Trophoblast cell (in vitro differentiated cells and primary cell): ENCODE data around the gene RBM8A.
A peak's percentile ranks its signal among the peaks of the same experiment; 100 is the strongest.

Source experiments
- DNase-seq, 2 donors: peaks; one replicate each; pipeline ENCODE4 v3.0.0-alpha.2; 2016
- H2AFZ ChIP-seq: 2 replicates; pipeline ENCODE4 v1.6.1; 2013; ENCODE audit warnings: low read length, moderate library complexity, mild to moderate bottlenecking; ENCODE audit not compliant: insufficient read depth, poor library complexity
- H2AK5ac ChIP-seq: 2 replicates; pipeline ENCODE4 v1.6.1; 2013; ENCODE audit warnings: mild to moderate bottlenecking, low read length
- H2BK120ac ChIP-seq: 2 replicates; pipeline ENCODE4 v1.6.1; 2013; ENCODE audit warnings: low read length, mild to moderate bottlenecking, moderate library complexity; ENCODE audit not compliant: insufficient read depth, poor library complexity
- H2BK12ac ChIP-seq: 2 replicates; pipeline ENCODE4 v1.6.1; 2013; ENCODE audit warnings: mild to moderate bottlenecking, low read length, moderate library complexity
- H2BK5ac ChIP-seq: 2 replicates; pipeline ENCODE4 v1.6.1; 2013; ENCODE audit warnings: low read length, low read depth, moderate library complexity, mild to moderate bottlenecking; ENCODE audit not compliant: poor library complexity
- H3K14ac ChIP-seq: 2 replicates; pipeline ENCODE4 v1.6.1; 2013; ENCODE audit warnings: mild to moderate bottlenecking, low read length
- H3K18ac ChIP-seq: 2 replicates; pipeline ENCODE4 v1.6.1; 2013; ENCODE audit warnings: mild to moderate bottlenecking, low read length
- H3K23ac ChIP-seq: 2 replicates; pipeline ENCODE4 v1.6.1; 2013; ENCODE audit warnings: low read length
- H3K27ac ChIP-seq: 2 replicates; pipeline ENCODE4 v1.5.1; 2013; ENCODE audit warnings: low read depth, mild to moderate bottlenecking, inconsistent platforms, low read length, moderate library complexity
- H3K27me3 ChIP-seq: 2 replicates; pipeline ENCODE4 v1.6.1; 2013; ENCODE audit warnings: inconsistent platforms, mild to moderate bottlenecking, low read length, moderate library complexity; ENCODE audit not compliant: insufficient read depth
- H3K36me3 ChIP-seq, 2 experiments: 1 replicate in 1 of 2; 2 replicates in 1 of 2; pipeline ENCODE4 v1.6.1; 2013; ENCODE audit warnings: low read length in 2 of 2, mild to moderate bottlenecking in 2 of 2, moderate library complexity in 1 of 2; ENCODE audit not compliant: insufficient read depth in 2 of 2, control insufficient read depth in 1 of 2
- H3K4ac ChIP-seq: 2 replicates; pipeline ENCODE4 v1.6.1; 2013; ENCODE audit warnings: low read depth, mild to moderate bottlenecking, low read length, moderate library complexity
- H3K4me1 ChIP-seq, 2 experiments: 1 replicate in 1 of 2; 2 replicates in 1 of 2; pipeline ENCODE4 v1.6.1; 2013; ENCODE audit warnings: low read length in 2 of 2, mild to moderate bottlenecking in 2 of 2, moderate library complexity in 1 of 2; ENCODE audit not compliant: insufficient read depth in 2 of 2, control insufficient read depth in 1 of 2
- H3K4me2 ChIP-seq: 2 replicates; pipeline ENCODE4 v1.6.1; 2013; ENCODE audit warnings: inconsistent platforms, mild to moderate bottlenecking, low read length, moderate library complexity
- H3K4me3 ChIP-seq: 2 replicates; pipeline ENCODE4 v1.5.1; 2013; ENCODE audit warnings: mild to moderate bottlenecking, low read depth, low read length, inconsistent platforms
- H3K79me1 ChIP-seq: one replicate; pipeline ENCODE4 v1.6.1; 2013; ENCODE audit warnings: low read length
- H3K79me2 ChIP-seq: 2 replicates; pipeline ENCODE4 v1.6.1; 2013; ENCODE audit warnings: low read length, mild to moderate bottlenecking; ENCODE audit not compliant: control insufficient read depth, insufficient read depth, poor library complexity
- H3K9ac ChIP-seq: 2 replicates; pipeline ENCODE4 v1.6.1; 2013; ENCODE audit warnings: mild to moderate bottlenecking, low read length
- H3K9me3 ChIP-seq: 2 replicates; pipeline ENCODE4 v1.6.1; 2013; ENCODE audit warnings: low read depth, mild to moderate bottlenecking, control low read depth, inconsistent platforms, low read length; ENCODE audit not compliant: insufficient read depth
- H4K12ac ChIP-seq: 2 replicates; pipeline ENCODE4 v1.6.1; 2013; ENCODE audit warnings: low read depth, mild to moderate bottlenecking, low read length, moderate library complexity
- H4K8ac ChIP-seq: 2 replicates; pipeline ENCODE4 v1.6.1; 2013; ENCODE audit warnings: low read depth, mild to moderate bottlenecking, low read length, moderate library complexity
- H4K91ac ChIP-seq: one replicate; pipeline ENCODE4 v1.6.1; 2013; ENCODE audit warnings: low read depth, mild to moderate bottlenecking, low read length, moderate library complexity
- WGBS: extraction: QIAGEN DNeasy Blood & Tissue Kit; methylation state at CpG from one replicate; pipeline ENCODE4 v1.1.7; 2013; ENCODE audit warnings: missing lambda C conversion rate; ENCODE audit not compliant: insufficient read length, insufficient coverage; ENCODE audit errors: extremely low coverage; 5-methylcytosine and 5-hydroxymethylcytosine counted together

Gene RBM8A

GRCh38 chr1:145960468-145961108 lies 33.3 kb upstream of the RBM8A start:
- H3K4ac ChIP-seq = no peak overlapping the region
- peaks cover 2% of the 10 kb centered on the region for H3K9me3 ChIP-seq
- peaks cover 44% of the 10 kb centered on the region for H3K27me3 ChIP-seq
- H2AK5ac ChIP-seq = no peak overlapping the region
- H3K23ac ChIP-seq = no peak overlapping the region
- no peak overlapping the region for H4K12ac ChIP-seq
- peak; percentile 56 to 72 for DNase-seq
- no peak overlapping the region for H3K18ac ChIP-seq
- H3K4me3 ChIP-seq = peak overlapping the region; percentile 77
- H2BK120ac ChIP-seq = no peak overlapping the region
- H3K14ac ChIP-seq = no peak overlapping the region
- H2BK12ac ChIP-seq = no peak overlapping the region
- peaks cover 16 to 26% of the 10 kb centered on the region in 2 experiments for H3K4me1 ChIP-seq
- H2AFZ ChIP-seq = peak overlapping the region; percentile 77
- peak overlapping the region; percentile 94 for H3K4me2 ChIP-seq
- peaks cover 6% of the 10 kb centered on the region for H3K79me1 ChIP-seq
- no peak overlapping the region for H3K27ac ChIP-seq
- H4K8ac ChIP-seq = peak overlapping the region; percentile 48
- H3K9ac ChIP-seq = peak overlapping the region; percentile 70
- whole genome bisulfite sequencing = no CpG with 5 or more reads among the region's 44 CpGs
- no peaks in the 10 kb centered on the region for H3K36me3 ChIP-seq
- no peak overlapping the region for H2BK5ac ChIP-seq
- no peak overlapping the region for H4K91ac ChIP-seq
- H3K79me2 ChIP-seq = no peaks in the 10 kb centered on the region

- Histone ChIP-seq H3K27me3 (peaks cover 45% of the 10 kb centered on the region), H3K18ac (no peak overlapping the region), H2BK5ac (no peak overlapping the region), H3K4me1 (peaks cover 16 to 26% of the 10 kb centered on the region in 2 experiments), H3K4me2 (peak overlapping the region; percentile 94), H2AFZ (peak overlapping the region; percentile 77), H4K8ac (no peak overlapping the region), H3K79me1 (peaks cover 6% of the 10 kb centered on the region), H3K36me3 (no peaks in the 10 kb centered on the region), H3K23ac (no peak overlapping the region), H3K27ac (no peak overlapping the region), H3K4ac (no peak overlapping the region), H3K9me3 (peaks cover 2% of the 10 kb centered on the region), H3K4me3 (peak overlapping the region; percentile 77), H3K14ac (no peak overlapping the region), H2AK5ac (no peak overlapping the region), H2BK120ac (no peak overlapping the region), H3K79me2 (no peaks in the 10 kb centered on the region), H3K9ac (no peak overlapping the region), H4K12ac (no peak overlapping the region), H2BK12ac (no peak overlapping the region), H4K91ac (no peak overlapping the region)
- no CpG with 5 or more reads among the region's 12 CpGs for WGBS
- DNase-seq = no peak
These were observed 32.7 kb upstream of the RBM8A start for GRCh38 chr1:145959957-145960467.

- peaks cover 4% of the 10 kb centered on the region for H3K79me1 ChIP-seq
- H3K23ac ChIP-seq = no peak overlapping the region
- no peak overlapping the region for H2AFZ ChIP-seq
- H4K8ac ChIP-seq = no peak overlapping the region
- no peak for DNase-seq
- no peaks in the 10 kb centered on the region for H3K79me2 ChIP-seq
- no peak overlapping the region for H3K4me2 ChIP-seq
- no peak overlapping the region for H3K27ac ChIP-seq
- H2BK12ac ChIP-seq = no peak overlapping the region
- no peak overlapping the region for H4K12ac ChIP-seq
- H3K9me3 ChIP-seq = peaks cover 2% of the 10 kb centered on the region
- H3K4me1 ChIP-seq = peaks cover 16 to 26% of the 10 kb centered on the region in 2 experiments
- no peak overlapping the region for H3K4ac ChIP-seq
- H3K36me3 ChIP-seq = no peaks in the 10 kb centered on the region
- no peak overlapping the region for H3K14ac ChIP-seq
- no peak overlapping the region for H2AK5ac ChIP-seq
- H2BK5ac ChIP-seq = no peak overlapping the region
- no peak overlapping the region for H3K9ac ChIP-seq
- peaks cover 45% of the 10 kb centered on the region for H3K27me3 ChIP-seq
- H2BK120ac ChIP-seq = no peak overlapping the region
- H3K18ac ChIP-seq = no peak overlapping the region
- H3K4me3 ChIP-seq = no peak overlapping the region
- no peak overlapping the region for H4K91ac ChIP-seq
These were observed 32.0 kb upstream of the RBM8A start for GRCh38 chr1:145959333-145959732.

- Histone ChIP-seq H3K18ac (no peak overlapping the region), H3K4me1 (peaks cover 16 to 26% of the 10 kb centered on the region in 2 experiments), H3K4me2 (no peak overlapping the region), H2BK120ac (no peak overlapping the region), H3K14ac (no peak overlapping the region), H3K79me2 (no peaks in the 10 kb centered on the region), H3K27me3 (peaks cover 45% of the 10 kb centered on the region), H2BK5ac (no peak overlapping the region), H3K36me3 (no peaks in the 10 kb centered on the region), H2AFZ (no peak overlapping the region), H2AK5ac (no peak overlapping the region), H2BK12ac (no peak overlapping the region), H4K91ac (no peak overlapping the region), H3K4ac (no peak overlapping the region), H3K79me1 (no peaks in the 10 kb centered on the region), H3K9ac (no peak overlapping the region), H3K23ac (no peak overlapping the region), H4K12ac (no peak overlapping the region), H4K8ac (no peak overlapping the region), H3K27ac (no peak overlapping the region), H3K4me3 (no peak overlapping the region), H3K9me3 (peaks cover 2% of the 10 kb centered on the region)
- no peak for DNase-seq
These were observed 31.4 kb upstream of the RBM8A start for GRCh38 chr1:145958734-145959133.
